ENCODE measurements around the gene SLC43A2.

SLC43A2 gene

GRCh38 chr17:1636732-1637285 lies 8.2 kb upstream of the SLC43A2 start:
- ATAC-seq: no peak

GRCh38 chr17:1635675-1636465 lies 7.2 kb upstream of the SLC43A2 start:
- no peak for TF ChIP-seq ZFP3 (CRISPR knock-in tag; IDR thresholded peaks at IDR 0.05)
- TF ChIP-seq ISL1 (CRISPR knock-in tag; IDR thresholded peaks at IDR 0.05): no peak
- no peak for TF ChIP-seq ZNF565 (CRISPR knock-in tag; conservative IDR thresholded peaks at IDR 0.05; ENCODE audit: low read depth)
- no peak for TF ChIP-seq PPARA (CRISPR knock-in tag; IDR thresholded peaks at IDR 0.05; ENCODE audit: borderline replicate concordance)
- no peak for TF ChIP-seq ZNF8 (CRISPR knock-in tag; IDR thresholded peaks at IDR 0.05)
- no peak for TF ChIP-seq TSHZ2 (CRISPR knock-in tag; IDR thresholded peaks at IDR 0.05)
- TF ChIP-seq TCF4 (CRISPR knock-in tag; IDR thresholded peaks at IDR 0.05; ENCODE audit: borderline replicate concordance): no peak
- no peak for TF ChIP-seq PATZ1 (CRISPR knock-in tag; IDR thresholded peaks at IDR 0.05; ENCODE audit: borderline replicate concordance)
- no peak for TF ChIP-seq SNAI2 (CRISPR knock-in tag; IDR thresholded peaks at IDR 0.05)
- TF ChIP-seq CREB5 (CRISPR knock-in tag; IDR thresholded peaks at IDR 0.05; ENCODE audit: low read depth): no peak
- TF ChIP-seq RARB (CRISPR knock-in tag; IDR thresholded peaks at IDR 0.05): no peak
- TF ChIP-seq CSDC2 (CRISPR knock-in tag; IDR thresholded peaks at IDR 0.05): no peak
- TF ChIP-seq OSR1 (CRISPR knock-in tag; IDR thresholded peaks at IDR 0.05): no peak
- no peak for TF ChIP-seq TOX (CRISPR knock-in tag; IDR thresholded peaks at IDR 0.05; ENCODE audit: borderline replicate concordance)
- no peak for TF ChIP-seq GLIS3 (CRISPR knock-in tag; IDR thresholded peaks at IDR 0.05)
- TF ChIP-seq ESRRG (CRISPR knock-in tag; IDR thresholded peaks at IDR 0.05): no peak
- TF ChIP-seq ARNTL (CRISPR knock-in tag; IDR thresholded peaks at IDR 0.05; ENCODE audit: borderline replicate concordance, low read depth): no peak
- no peak for TF ChIP-seq ZFP30 (CRISPR knock-in tag; IDR thresholded peaks at IDR 0.05)
- no peak for ATAC-seq

More at GRCh38 chr17:1636732-1637285, 8.2 kb upstream of the SLC43A2 start:
- TF ChIP-seq CREB5 (CRISPR knock-in tag; IDR thresholded peaks at IDR 0.05; ENCODE audit: low read depth) (no peak), TCF4 (CRISPR knock-in tag; IDR thresholded peaks at IDR 0.05; ENCODE audit: borderline replicate concordance) (no peak)

GRCh38 chr17:1634841-1635650 lies 6.4 kb upstream of the SLC43A2 start:
- no peak for TF ChIP-seq ESRRG (CRISPR knock-in tag; IDR thresholded peaks at IDR 0.05)
- no peak for TF ChIP-seq TCF4 (CRISPR knock-in tag; IDR thresholded peaks at IDR 0.05; ENCODE audit: borderline replicate concordance)
- no peak for TF ChIP-seq ISL1 (CRISPR knock-in tag; IDR thresholded peaks at IDR 0.05)
- no peak for TF ChIP-seq TSHZ2 (CRISPR knock-in tag; IDR thresholded peaks at IDR 0.05)
- TF ChIP-seq ZFP30 (CRISPR knock-in tag; IDR thresholded peaks at IDR 0.05): no peak

More at GRCh38 chr17:1634841-1635650, 6.4 kb upstream of the SLC43A2 start:
- ATAC-seq: no peak

Data from SK-N-SH treated with all-trans-retinoic acid at 6 μM for 48 hours (cell line).